GM23248 (cell line): ENCODE results near the gene MEAK7. TPM values are rescaled to one million over a fixed set of nuclear protein-coding genes. Genes with fewer than 3 reads are reported as not detected.
A peak's percentile ranks its signal among the peaks of the same experiment; 100 is the strongest.

Experiments
- DNase-seq: peaks from one replicate; pipeline ENCODE4 v3.0.0-alpha.2; 2015
- H2AFZ ChIP-seq: fragments of 200-600 bp; sonication (generic); 2 replicates; pipeline ENCODE4 v1.6.1; 2016; ENCODE audit warnings: antibody characterized with exemption
- H3F3A ChIP-seq: fragments of 200-600 bp; sonication (generic); 2 replicates; pipeline ENCODE4 v1.6.1; 2016; ENCODE audit warnings: mild to moderate bottlenecking, antibody characterized with exemption, mixed run types; ENCODE audit not compliant: insufficient read depth
- H3K27ac ChIP-seq: fragments of 200-600 bp; sonication (generic); 2 replicates; pipeline ENCODE4 v1.5.1; 2016; ENCODE audit warnings: mild to moderate bottlenecking
- H3K27me3 ChIP-seq: fragments of 200-600 bp; sonication (generic); replicated peaks from 2 replicates; pipeline ENCODE4 v1.6.1; 2016; ENCODE audit warnings: mild to moderate bottlenecking; ENCODE audit not compliant: insufficient read depth
- H3K36me3 ChIP-seq: fragments of 200-600 bp; sonication (generic); 2 replicates; pipeline ENCODE4 v1.6.1; 2016; ENCODE audit warnings: low read depth, mild to moderate bottlenecking
- H3K4me1 ChIP-seq: fragments of 200-600 bp; sonication (generic); 2 replicates; pipeline ENCODE4 v1.6.1; 2016; ENCODE audit warnings: mild to moderate bottlenecking; ENCODE audit not compliant: insufficient read depth
- H3K4me2 ChIP-seq: fragments of 200-600 bp; sonication (generic); one replicate; pipeline ENCODE4 v1.6.1; 2016; ENCODE audit warnings: mild to moderate bottlenecking; ENCODE audit not compliant: unreplicated experiment
- H3K4me3 ChIP-seq: fragments of 200-600 bp; sonication (generic); 2 replicates; pipeline ENCODE4 v1.5.1; 2016; ENCODE audit warnings: mild to moderate bottlenecking
- H3K79me2 ChIP-seq: fragments of 200-600 bp; sonication (generic); 2 replicates; pipeline ENCODE4 v1.6.1; 2016; ENCODE audit warnings: mild to moderate bottlenecking; ENCODE audit not compliant: insufficient read depth
- H3K9ac ChIP-seq: fragments of 200-600 bp; sonication (generic); 2 replicates; pipeline ENCODE4 v1.6.1; 2016; ENCODE audit warnings: mild to moderate bottlenecking
- H3K9me2 ChIP-seq: fragments of 200-600 bp; sonication (generic); 2 replicates; pipeline ENCODE4 v1.6.1; 2016; ENCODE audit warnings: mixed run types, mild to moderate bottlenecking, moderate library complexity; ENCODE audit not compliant: insufficient read depth
- H3K9me3 ChIP-seq: fragments of 200-600 bp; sonication (generic); one replicate; pipeline ENCODE4 v1.6.1; 2017; ENCODE audit warnings: low read depth
- H4K20me1 ChIP-seq: fragments of 200-600 bp; sonication (generic); 2 replicates; pipeline ENCODE4 v1.6.0; 2016; ENCODE audit not compliant: insufficient read depth
- EZH2 ChIP-seq: fragments of 200-600 bp; sonication (generic); IDR thresholded peaks from 2 replicates; pipeline ENCODE4 v1.6.1; 2018; ENCODE audit warnings: antibody characterized with exemption, mild to moderate bottlenecking; ENCODE audit not compliant: insufficient read depth, poor library complexity, severe bottlenecking
- EZH2phosphoT487 ChIP-seq: fragments of 200-600 bp; sonication (generic); IDR thresholded peaks from 2 replicates; pipeline ENCODE4 v1.6.1; 2018; ENCODE audit warnings: antibody characterized with exemption, moderate library complexity, mild to moderate bottlenecking, low read depth; ENCODE audit not compliant: insufficient read depth
- WGBS, 2 experiments: methylation state at CpG; one replicate each; pipeline ENCODE4 v1.1.6; 2015 to 2017; ENCODE audit warnings: low lambda C conversion rate in 2 of 2, low coverage in 1 of 2; ENCODE audit errors: missing lambda C conversion rate in 2 of 2; 5-methylcytosine and 5-hydroxymethylcytosine counted together
- in situ Hi-C: fragments of 300-500 bp; cut with MboI; formaldehyde crosslinking; loops from 2 replicates; pipeline ENCODE4 v1.15.0; 2020
- polyA plus RNA-seq: library from polyadenylated mRNA; unstranded; fragments of >200 nt; fragmentation: Nextera tagmentation; extraction: Ambion mirVana; gene quantifications from 2 replicates; pipeline ENCODE4 v1.2.1, GENCODE V29; 2016
- total RNA-seq: library from RNA; depleted of rRNA; stranded (reverse); fragments of >200 nt; shearing (Covaris generic); gene quantifications from 2 replicates; pipeline ENCODE4 v1.2.3, GENCODE V29; 2014

Gene MEAK7
- total and polyA plus RNA-seq, 2 experiments from 2014 or later = 45.6 to 62.0 TPM

GRCh38 chr16:84482001-84482891 lies 22.2 kb downstream of the MEAK7 start:
- in situ Hi-C loops = loop anchor here (10.0 kb wide), 1 partner anchor 197 kb away; no protein-coding TSS in a partner anchor
- no peaks in the 10 kb centered on the region for H3K27me3 ChIP-seq
- no peak overlapping the region for H3K9ac ChIP-seq
- 96% methylated on average over 23 to 32 of the region's 33 CpGs for WGBS, 2 experiments
- no peak overlapping the region for H3K27ac ChIP-seq
- H3F3A ChIP-seq = peaks cover 41% of the 10 kb centered on the region
- H2AFZ ChIP-seq = no peak overlapping the region
- H3K4me2 ChIP-seq = no peak overlapping the region
- TF ChIP-seq EZH2phosphoT487 (no peak), EZH2 (no peak)
- no peak overlapping the region for H3K4me3 ChIP-seq
- DNase-seq = no peak
- peaks cover 9% of the 10 kb centered on the region; the same call in 1 of the 2 replicates for H3K79me2 ChIP-seq
- peaks cover 10% of the 10 kb centered on the region for H3K4me1 ChIP-seq
- peaks cover 5% of the 10 kb centered on the region; the same call in 1 of the 2 replicates for H3K36me3 ChIP-seq
- H3K9me3 ChIP-seq = no peaks in the 10 kb centered on the region
- no peaks in the 10 kb centered on the region for H3K9me2 ChIP-seq
- H4K20me1 ChIP-seq = no peaks in the 10 kb centered on the region; the same call in 1 of the 2 replicates

DNA sequence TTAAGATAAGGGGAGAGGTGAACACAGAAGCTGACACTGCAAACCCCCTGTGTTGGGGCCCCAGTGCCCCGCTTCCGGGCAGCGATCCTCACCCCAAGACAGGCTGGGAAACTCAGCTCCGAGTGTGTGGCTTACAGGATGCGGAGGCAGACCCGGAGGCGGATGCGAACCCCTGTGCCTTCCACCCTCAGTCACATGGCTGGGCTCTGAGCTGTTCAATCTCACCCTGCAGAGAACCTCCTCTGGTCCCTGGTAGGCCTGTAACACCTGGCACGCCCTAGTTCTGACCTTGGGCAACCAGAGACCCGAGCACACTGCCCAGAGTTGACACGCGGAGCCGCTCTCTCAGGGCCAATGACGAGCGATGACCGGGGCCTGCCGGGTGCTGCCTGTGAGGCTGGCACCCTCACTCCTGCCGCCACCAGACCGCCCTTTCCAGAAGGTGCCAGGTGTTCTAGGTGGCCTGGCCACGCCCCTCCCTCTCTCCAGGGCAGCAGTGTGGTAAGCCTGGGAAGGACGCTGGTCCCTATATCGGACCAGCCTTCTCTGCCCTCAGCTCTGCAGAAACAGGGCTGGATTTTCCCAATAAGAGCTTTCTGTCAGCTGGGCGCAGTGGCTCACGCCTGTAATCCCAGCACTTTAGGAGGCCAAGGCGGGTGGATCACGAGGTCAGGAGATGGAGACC lies 23.3 kb downstream of the MEAK7 start:
- in situ Hi-C loops = loop anchor here (10.0 kb wide), 1 partner anchor 196 kb away; no protein-coding TSS in a partner anchor
- H2AFZ ChIP-seq = no peak overlapping the region
- no peaks in the 10 kb centered on the region for H3K9me2 ChIP-seq
- no peak for TF ChIP-seq EZH2phosphoT487
- no peak for TF ChIP-seq EZH2
- peaks cover 10% of the 10 kb centered on the region for H3K4me1 ChIP-seq
- WGBS, 2 experiments = 97 to 98% methylated on average over 25 to 26 of the region's 26 CpGs
- H3K9me3 ChIP-seq = no peaks in the 10 kb centered on the region
- H3K9ac ChIP-seq = no peak overlapping the region
- H3K4me3 ChIP-seq = no peak overlapping the region
- H3K36me3 ChIP-seq = peaks cover 5% of the 10 kb centered on the region; the same call in 1 of the 2 replicates
- H3K79me2 ChIP-seq = peaks cover 20% of the 10 kb centered on the region
- no peak for DNase-seq
- no peaks in the 10 kb centered on the region; the same call in 1 of the 2 replicates for H4K20me1 ChIP-seq
- H3F3A ChIP-seq = peaks cover 41% of the 10 kb centered on the region
- H3K27ac ChIP-seq = no peak overlapping the region
- H3K4me2 ChIP-seq = no peak overlapping the region
- no peaks in the 10 kb centered on the region for H3K27me3 ChIP-seq

DNA sequence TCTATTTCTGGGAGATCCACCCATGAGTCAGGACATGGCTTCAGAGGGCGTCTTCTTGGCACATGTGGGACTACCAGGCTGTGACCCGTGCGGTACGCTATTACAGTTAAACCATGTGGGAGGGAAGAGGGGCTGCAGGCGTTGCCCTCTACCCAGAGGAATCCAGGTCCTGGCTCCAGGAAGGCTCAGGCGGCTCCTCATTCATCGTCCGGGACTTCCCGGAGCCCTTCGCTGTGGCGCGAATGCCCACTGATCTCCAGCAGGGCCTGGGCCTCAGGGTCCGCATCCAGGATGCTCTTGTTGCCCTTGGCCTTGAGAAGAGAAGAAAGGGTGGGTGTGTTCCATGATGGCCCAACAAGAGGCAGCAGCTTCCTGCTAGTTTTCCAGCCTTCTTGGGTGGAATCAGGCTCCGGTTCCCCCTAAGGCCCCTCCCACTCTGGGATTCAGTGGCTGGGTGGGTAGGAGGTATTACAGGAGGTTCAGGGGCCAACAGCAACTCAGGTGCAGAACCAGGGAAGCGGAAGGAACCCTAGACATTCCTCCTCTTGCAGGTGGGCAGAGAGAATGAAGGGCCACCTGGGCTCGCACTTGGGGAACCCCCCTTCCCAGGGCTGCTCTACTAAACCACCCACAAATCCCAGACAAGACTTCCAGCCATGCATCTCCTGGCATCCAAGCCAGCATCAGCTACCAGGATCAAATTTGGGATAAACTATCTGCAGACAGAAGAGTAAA lies 24.6 kb downstream of the MEAK7 start:
- Histone ChIP-seq H3K4me2 (no peak overlapping the region), H3F3A (peaks cover 41% of the 10 kb centered on the region), H3K36me3 (peaks cover 8% of the 10 kb centered on the region; the same call in 1 of the 2 replicates), H3K27ac (peak overlapping the region; percentile 78; the same call in 1 of the 2 replicates), H3K9ac (no peak overlapping the region), H3K4me3 (no peak overlapping the region), H3K9me3 (no peaks in the 10 kb centered on the region), H2AFZ (no peak overlapping the region), H3K79me2 (peaks cover 31% of the 10 kb centered on the region), H3K4me1 (peaks cover 10% of the 10 kb centered on the region), H3K27me3 (no peaks in the 10 kb centered on the region), H3K9me2 (no peaks in the 10 kb centered on the region), H4K20me1 (no peaks in the 10 kb centered on the region; the same call in 1 of the 2 replicates)
- WGBS, 2 experiments = 94 to 96% methylated on average over 16 of the region's 16 CpGs
- in situ Hi-C loops = loop anchor here (10.0 kb wide), 1 partner anchor 195 kb away; no protein-coding TSS in a partner anchor
- no peak for DNase-seq
- TF ChIP-seq EZH2 = no peak
- no peak for TF ChIP-seq EZH2phosphoT487
